Neuronal stem cell (in vitro differentiated cells): Measurements from ENCODE around the gene SERPINB10.

Source experiments
- DNase-seq: peaks from one replicate; pipeline ENCODE4 v3.0.0-alpha.2; 2013; ENCODE audit warnings: low spot score
- H2AFZ ChIP-seq: one replicate; pipeline ENCODE4 v1.6.1; 2013; ENCODE audit warnings: mild to moderate bottlenecking, low read length, inconsistent platforms
- H2AK5ac ChIP-seq: 2 replicates; pipeline ENCODE4 v1.6.1; 2013; ENCODE audit warnings: low read depth, mild to moderate bottlenecking, inconsistent platforms, low read length, moderate library complexity, mixed read lengths
- H2BK120ac ChIP-seq: 2 replicates; pipeline ENCODE4 v1.6.1; 2013; ENCODE audit warnings: low read depth, mild to moderate bottlenecking, inconsistent platforms, low read length, moderate library complexity, mixed read lengths
- H2BK12ac ChIP-seq: one replicate; pipeline ENCODE4 v1.6.1; 2013; ENCODE audit warnings: low read length, inconsistent platforms
- H2BK15ac ChIP-seq: 2 replicates; pipeline ENCODE4 v1.6.1; 2013; ENCODE audit warnings: mild to moderate bottlenecking, low read length, inconsistent platforms, mixed read lengths
- H2BK5ac ChIP-seq: one replicate; pipeline ENCODE4 v1.6.1; 2013; ENCODE audit warnings: inconsistent platforms, mild to moderate bottlenecking, low read length, moderate library complexity
- H3K14ac ChIP-seq: one replicate; pipeline ENCODE4 v1.6.1; 2013; ENCODE audit warnings: low read length, inconsistent platforms
- H3K18ac ChIP-seq: 2 replicates; pipeline ENCODE4 v1.6.1; 2013; ENCODE audit warnings: low read length, inconsistent platforms
- H3K23ac ChIP-seq: 2 replicates; pipeline ENCODE4 v1.6.1; 2013; ENCODE audit warnings: low read depth, mild to moderate bottlenecking, mixed read lengths, low read length, inconsistent platforms; ENCODE audit not compliant: poor library complexity
- H3K27ac ChIP-seq: replicated peaks from 3 replicates; pipeline ENCODE4 v1.5.1; 2013; ENCODE audit warnings: low read length, inconsistent platforms
- H3K27me3 ChIP-seq, 3 experiments: 2 replicates each; pipeline ENCODE4 v1.6.1; 2013; ENCODE audit warnings: low read length in 3 of 3, mild to moderate bottlenecking in 2 of 3, inconsistent platforms in 1 of 3, low read depth in 1 of 3, mixed read lengths in 1 of 3, moderate library complexity in 1 of 3; ENCODE audit not compliant: control insufficient read depth in 3 of 3, insufficient read depth in 3 of 3
- H3K36me3 ChIP-seq, 2 donors: replicated peaks in 1 of 2; 2 replicates each; pipeline ENCODE4 v1.6.1; 2013; ENCODE audit warnings: low read length in 2 of 2; ENCODE audit not compliant: control insufficient read depth in 2 of 2, insufficient read depth in 2 of 2
- H3K4ac ChIP-seq: 2 replicates; pipeline ENCODE4 v1.6.1; 2013; ENCODE audit warnings: inconsistent platforms, mild to moderate bottlenecking, low read length, moderate library complexity
- H3K4me1 ChIP-seq, 2 donors: 1 replicate in 1 of 2; 2 replicates in 1 of 2; pipeline ENCODE4 v1.6.1; 2013; ENCODE audit warnings: low read length in 2 of 2, low read depth in 1 of 2; ENCODE audit not compliant: control insufficient read depth in 2 of 2, insufficient read depth in 1 of 2
- H3K4me2 ChIP-seq: one replicate; pipeline ENCODE4 v1.6.1; 2013; ENCODE audit warnings: mild to moderate bottlenecking, low read length, inconsistent platforms; ENCODE audit not compliant: insufficient read depth, poor library complexity, severe bottlenecking
- H3K4me3 ChIP-seq, 2 donors: 2 replicates each; pipeline ENCODE4 v1.5.1; 2013; ENCODE audit warnings: low read length in 2 of 2, mild to moderate bottlenecking in 2 of 2, inconsistent platforms in 1 of 2, moderate library complexity in 1 of 2
- H3K79me1 ChIP-seq: one replicate; pipeline ENCODE4 v1.6.1; 2013; ENCODE audit warnings: low read depth, mild to moderate bottlenecking, inconsistent platforms, low read length, moderate library complexity
- H3K9ac ChIP-seq: one replicate; pipeline ENCODE4 v1.6.1; 2013; ENCODE audit warnings: mild to moderate bottlenecking, low read depth, low read length, inconsistent platforms; ENCODE audit not compliant: poor library complexity
- H3K9me3 ChIP-seq, 2 donors: replicated peaks in 1 of 2; 2 replicates each; pipeline versions ENCODE3 to v1.6.1; 2013; ENCODE audit warnings: low read length in 2 of 2, mild to moderate bottlenecking in 2 of 2, inconsistent platforms in 1 of 2, low read depth in 1 of 2, mixed read lengths in 1 of 2, moderate library complexity in 1 of 2; ENCODE audit not compliant: control insufficient read depth in 2 of 2, insufficient read depth in 1 of 2
- H4K8ac ChIP-seq: one replicate; pipeline ENCODE4 v1.6.1; 2013; ENCODE audit warnings: low read depth, mild to moderate bottlenecking, inconsistent platforms, low read length, moderate library complexity
- H4K91ac ChIP-seq: one replicate; pipeline ENCODE4 v1.6.1; 2013; ENCODE audit warnings: low read length, low read depth, mild to moderate bottlenecking, inconsistent platforms; ENCODE audit not compliant: poor library complexity
- WGBS, 2 donors: extraction: QIAGEN DNeasy Blood & Tissue Kit; methylation state at CpG; one replicate each; pipeline ENCODE4 v1.1.7; 2013; ENCODE audit warnings: missing lambda C conversion rate in 2 of 2, mixed read lengths in 1 of 2; ENCODE audit not compliant: insufficient read length in 2 of 2, insufficient replicate concordance in 1 of 2; ENCODE audit errors: extremely low coverage in 2 of 2; 5-methylcytosine and 5-hydroxymethylcytosine counted together

SERPINB10 gene

DNA sequence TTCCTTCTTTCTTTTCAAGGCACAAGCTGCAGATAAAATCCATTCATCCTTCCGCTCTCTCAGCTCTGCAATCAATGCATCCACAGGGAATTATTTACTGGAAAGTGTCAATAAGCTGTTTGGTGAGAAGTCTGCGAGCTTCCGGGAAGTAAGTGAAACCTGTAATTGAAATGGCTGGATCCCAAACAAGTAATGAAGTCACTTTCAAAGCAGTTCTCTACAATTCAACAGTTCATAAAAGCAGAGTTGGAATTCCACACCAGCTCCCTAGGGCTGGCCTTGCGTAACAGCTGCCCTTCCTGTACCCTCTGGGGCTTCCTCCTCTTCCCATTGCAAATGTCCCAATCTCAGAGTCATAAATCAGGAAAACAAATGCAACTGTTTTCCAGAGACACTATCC is 10.7 kb upstream of the SERPINB10 start:
- no peak overlapping the region for H3K23ac ChIP-seq
- no peak overlapping the region for H3K14ac ChIP-seq
- H2BK120ac ChIP-seq: no peak overlapping the region
- DNase-seq: no peak
- no peak overlapping the region for H2BK5ac ChIP-seq
- no peak overlapping the region for H3K27ac ChIP-seq
- no peaks in the 10 kb centered on the region for H3K27me3 ChIP-seq
- no peak overlapping the region for H3K4me3 ChIP-seq
- H3K18ac ChIP-seq: no peak overlapping the region
- no peaks in the 10 kb centered on the region for H3K9me3 ChIP-seq
- no peak overlapping the region for H4K8ac ChIP-seq
- no peak overlapping the region for H2BK12ac ChIP-seq
- no peaks in the 10 kb centered on the region for H3K79me1 ChIP-seq
- no peak overlapping the region for H2AK5ac ChIP-seq
- H2AFZ ChIP-seq: no peak overlapping the region
- no CpG with 5 or more reads among the region's 4 CpGs for WGBS, 2 donors
- no peak overlapping the region for H2BK15ac ChIP-seq
- no peak overlapping the region for H3K4me2 ChIP-seq
- H3K9ac ChIP-seq: no peak overlapping the region
- no peak overlapping the region for H3K4ac ChIP-seq
- H4K91ac ChIP-seq: no peak overlapping the region
- no peaks in the 10 kb centered on the region for H3K4me1 ChIP-seq
- no peaks in the 10 kb centered on the region for H3K36me3 ChIP-seq

DNA sequence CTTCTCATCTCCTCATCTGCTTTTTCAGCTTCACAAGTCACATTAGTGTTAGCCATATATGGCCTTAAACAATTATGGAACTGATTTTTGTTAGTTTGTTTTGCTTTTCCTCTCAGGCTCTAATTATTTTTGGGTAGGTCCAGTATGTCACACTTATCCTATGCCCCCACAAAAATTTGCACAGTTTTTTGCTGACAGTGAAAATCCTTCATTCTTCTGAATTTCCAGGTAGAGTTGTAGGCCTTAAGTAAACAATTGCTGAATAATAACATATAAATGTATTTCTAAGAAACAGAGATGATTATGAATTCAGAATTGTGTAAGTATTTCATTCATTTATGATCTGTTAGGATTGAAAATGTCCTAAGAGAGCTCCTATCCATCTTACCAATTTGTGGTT is 8.6 kb upstream of the SERPINB10 start:
- H2AFZ ChIP-seq: no peak overlapping the region
- no peaks in the 10 kb centered on the region for H3K79me1 ChIP-seq
- no peaks in the 10 kb centered on the region for H3K36me3 ChIP-seq
- no peak overlapping the region for H3K4me3 ChIP-seq
- no peak overlapping the region for H3K9ac ChIP-seq
- no peak overlapping the region for H3K4ac ChIP-seq
- no peak overlapping the region for H2BK15ac ChIP-seq
- no peak overlapping the region for H2BK120ac ChIP-seq
- no peak overlapping the region for H3K4me2 ChIP-seq
- no peaks in the 10 kb centered on the region for H3K27me3 ChIP-seq
- no peak overlapping the region for H2AK5ac ChIP-seq
- no peak for DNase-seq
- H3K18ac ChIP-seq: no peak overlapping the region
- no peak overlapping the region for H3K27ac ChIP-seq
- H3K14ac ChIP-seq: no peak overlapping the region
- no peak overlapping the region for H4K91ac ChIP-seq
- no peaks in the 10 kb centered on the region for H3K4me1 ChIP-seq
- H2BK5ac ChIP-seq: no peak overlapping the region
- no peak overlapping the region for H2BK12ac ChIP-seq
- no peaks in the 10 kb centered on the region for H3K9me3 ChIP-seq
- no peak overlapping the region for H3K23ac ChIP-seq
- H4K8ac ChIP-seq: no peak overlapping the region

DNA sequence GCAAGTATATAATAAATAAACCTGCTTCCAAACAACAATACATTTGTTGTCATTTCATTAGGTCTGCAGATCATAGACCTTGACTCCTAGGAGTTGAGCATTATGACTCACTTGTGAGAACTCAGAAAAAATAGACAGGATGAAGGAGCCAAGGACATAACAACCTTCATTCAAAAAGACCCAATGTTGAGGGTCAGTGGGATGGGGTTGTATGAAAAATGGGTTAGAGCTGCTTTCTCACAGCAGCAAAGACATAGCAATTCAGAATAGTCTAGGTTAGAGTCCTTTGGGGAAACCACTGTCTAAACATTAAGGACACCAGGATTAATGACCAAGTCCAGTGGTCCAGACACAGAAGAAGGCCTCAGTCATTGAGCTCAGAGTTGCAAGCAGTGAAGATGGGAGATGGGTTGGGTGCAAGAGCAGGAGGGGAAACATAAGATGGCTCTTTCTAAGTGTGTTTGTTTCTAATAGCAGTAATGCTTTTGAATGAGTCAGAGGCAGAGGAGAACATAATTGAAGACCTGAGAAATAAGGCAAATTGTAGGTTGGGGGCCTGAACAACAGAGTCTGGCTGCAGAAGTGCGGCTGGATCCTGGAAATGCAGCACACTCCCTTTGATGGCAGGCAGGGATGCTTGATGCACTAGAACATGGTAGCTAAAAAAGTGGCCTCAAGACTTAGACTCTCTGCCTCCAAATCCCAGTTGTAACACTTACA is 3.7 kb upstream of the SERPINB10 start:
- H3K4me3 ChIP-seq: no peak overlapping the region
- H3K4ac ChIP-seq: no peak overlapping the region
- no peak overlapping the region for H3K4me2 ChIP-seq

DNA sequence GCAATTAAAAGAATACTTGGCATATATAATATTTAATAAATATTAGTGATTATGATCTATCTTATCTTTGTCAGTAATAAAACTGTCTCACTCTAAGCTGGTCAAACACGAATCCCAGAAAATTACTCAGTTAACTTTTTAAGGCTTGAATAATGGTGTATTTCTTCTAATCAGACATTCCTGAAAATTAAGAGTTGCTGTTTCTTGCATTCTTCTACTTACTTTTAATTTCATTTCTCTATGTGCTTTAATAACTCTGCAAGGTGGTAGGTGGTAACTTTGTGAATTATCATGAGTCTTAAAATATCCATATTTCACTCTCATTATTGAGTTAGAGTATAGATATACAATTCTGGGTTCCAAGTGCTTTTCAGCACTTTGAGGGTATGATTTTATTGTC is 3.1 kb upstream of the SERPINB10 start:
- WGBS, 2 donors: no CpG with 5 or more reads among the region's 1 CpG
- no peak overlapping the region for H2BK12ac ChIP-seq
- no peak overlapping the region for H3K23ac ChIP-seq
- no peak overlapping the region for H2AFZ ChIP-seq
- H3K4me2 ChIP-seq: no peak overlapping the region
- no peak overlapping the region for H3K9ac ChIP-seq
- no peak overlapping the region for H3K18ac ChIP-seq
- H4K91ac ChIP-seq: no peak overlapping the region
- no peak overlapping the region for H3K14ac ChIP-seq
- no peak overlapping the region for H3K27ac ChIP-seq
- H3K79me1 ChIP-seq: no peaks in the 10 kb centered on the region
- H2AK5ac ChIP-seq: no peak overlapping the region
- H3K4me1 ChIP-seq: no peaks in the 10 kb centered on the region
- no peak overlapping the region for H2BK15ac ChIP-seq
- no peaks in the 10 kb centered on the region for H3K9me3 ChIP-seq
- no peak overlapping the region for H2BK120ac ChIP-seq
- H3K4ac ChIP-seq: no peak overlapping the region
- DNase-seq: no peak
- no peak overlapping the region for H4K8ac ChIP-seq
- H2BK5ac ChIP-seq: no peak overlapping the region
- H3K36me3 ChIP-seq: no peaks in the 10 kb centered on the region
- no peaks in the 10 kb centered on the region for H3K27me3 ChIP-seq
- no peak overlapping the region for H3K4me3 ChIP-seq

More for the DNA sequence above, 3.7 kb upstream of the SERPINB10 start:
- H3K79me1 ChIP-seq: no peaks in the 10 kb centered on the region
- no peak overlapping the region for H4K91ac ChIP-seq
- H3K23ac ChIP-seq: no peak overlapping the region
- no peaks in the 10 kb centered on the region for H3K36me3 ChIP-seq
- H2AFZ ChIP-seq: no peak overlapping the region
- no peak overlapping the region for H2BK120ac ChIP-seq
- no peak overlapping the region for H3K9ac ChIP-seq
- H2BK5ac ChIP-seq: no peak overlapping the region
- no peaks in the 10 kb centered on the region for H3K4me1 ChIP-seq
- H3K27ac ChIP-seq: no peak overlapping the region
- no peak overlapping the region for H2BK15ac ChIP-seq
- no peak overlapping the region for H4K8ac ChIP-seq
- H2AK5ac ChIP-seq: no peak overlapping the region
- H3K18ac ChIP-seq: no peak overlapping the region
- no CpG with 5 or more reads among the region's 1 CpG for WGBS, 2 donors
- H2BK12ac ChIP-seq: no peak overlapping the region
- no peaks in the 10 kb centered on the region for H3K9me3 ChIP-seq
- no peak overlapping the region for H3K14ac ChIP-seq
- no peak for DNase-seq
- H3K27me3 ChIP-seq: no peaks in the 10 kb centered on the region
